HepG2 (cell line): ENCODE results near the gene C1orf21.

Source experiments
- AHDC1 ChIP-seq: sonication (generic); formaldehyde crosslinking; IDR thresholded peaks from 2 replicates; pipeline ENCODE4 v1.5.1; 2020; ENCODE audit warnings: mild to moderate bottlenecking, missing genetic modification reagents, borderline replicate concordance
- BRCA1 ChIP-seq: sonication (generic); formaldehyde crosslinking; IDR thresholded peaks from 2 replicates; pipeline ENCODE4 v1.4.0; 2020; ENCODE audit warnings: missing genetic modification reagents
- CTCF ChIP-seq: sonication (generic); formaldehyde crosslinking; IDR thresholded peaks from 2 replicates; pipeline ENCODE4 v1.5.0; 2020; ENCODE audit warnings: mild to moderate bottlenecking, missing genetic modification reagents, moderate library complexity
- GLMP ChIP-seq: sonication (generic); formaldehyde crosslinking; IDR thresholded peaks from 2 replicates; pipeline ENCODE4 v1.9.0; 2021; ENCODE audit warnings: missing genetic modification reagents, mild to moderate bottlenecking, borderline replicate concordance
- MEF2D ChIP-seq: sonication (generic); formaldehyde crosslinking; IDR thresholded peaks from 2 replicates; pipeline ENCODE4 v1.5.1; 2020; ENCODE audit warnings: mild to moderate bottlenecking, missing genetic modification reagents
- POLR2AphosphoS2 ChIP-seq: IDR thresholded peaks from 2 replicates; pipeline ENCODE4 v1.6.1; 2011; ENCODE audit warnings: low read depth, low read length, improper control_type of control experiment
- SALL2 ChIP-seq: sonication (generic); formaldehyde crosslinking; IDR thresholded peaks from 2 replicates; pipeline ENCODE4 v1.8.1; 2023; ENCODE audit warnings: mild to moderate bottlenecking, missing genetic modification reagents, inconsistent platforms
- ZBTB43 ChIP-seq: sonication (generic); formaldehyde crosslinking; conservative IDR thresholded peaks from 2 replicates; pipeline ENCODE4 v1.4.0; 2020; ENCODE audit warnings: missing genetic modification reagents
- ZFP90 ChIP-seq: sonication (generic); formaldehyde crosslinking; IDR thresholded peaks from 2 replicates; pipeline ENCODE4 v1.8.0; 2022; ENCODE audit warnings: missing genetic modification reagents, mild to moderate bottlenecking, inconsistent platforms, borderline replicate concordance
- ZNF879 ChIP-seq: sonication (generic); formaldehyde crosslinking; IDR thresholded peaks from 2 replicates; pipeline ENCODE4 v1.8.1; 2023; ENCODE audit warnings: missing genetic modification reagents
- TF ChIP-seq, protein P1 (sequence below): sonication (generic); formaldehyde crosslinking; IDR thresholded peaks from 2 replicates; pipeline ENCODE4 v1.8.1; 2023; ENCODE audit warnings: missing genetic modification reagents, inconsistent platforms, borderline replicate concordance

- TF ChIP-seq GLMP (CRISPR knock-in tag) = no peak
- TF ChIP-seq ZFP90 (CRISPR knock-in tag) = no peak
- no peak for TF ChIP-seq ZNF879 (CRISPR knock-in tag)
- no peak for TF ChIP-seq MEF2D
- TF ChIP-seq POLR2AphosphoS2 = no peak
- no peak for TF ChIP-seq AHDC1
- TF ChIP-seq, protein P1, sequence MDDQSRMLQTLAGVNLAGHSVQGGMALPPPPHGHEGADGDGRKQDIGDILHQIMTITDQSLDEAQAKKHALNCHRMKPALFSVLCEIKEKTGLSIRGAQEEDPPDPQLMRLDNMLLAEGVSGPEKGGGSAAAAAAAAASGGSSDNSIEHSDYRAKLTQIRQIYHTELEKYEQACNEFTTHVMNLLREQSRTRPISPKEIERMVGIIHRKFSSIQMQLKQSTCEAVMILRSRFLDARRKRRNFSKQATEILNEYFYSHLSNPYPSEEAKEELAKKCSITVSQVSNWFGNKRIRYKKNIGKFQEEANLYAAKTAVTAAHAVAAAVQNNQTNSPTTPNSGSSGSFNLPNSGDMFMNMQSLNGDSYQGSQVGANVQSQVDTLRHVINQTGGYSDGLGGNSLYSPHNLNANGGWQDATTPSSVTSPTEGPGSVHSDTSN (CRISPR knock-in tag) = no peak
- no peak for TF ChIP-seq SALL2 (CRISPR knock-in tag)
- no peak for TF ChIP-seq BRCA1 (CRISPR knock-in tag)
- TF ChIP-seq ZBTB43 (CRISPR knock-in tag) = no peak
- TF ChIP-seq CTCF (CRISPR knock-in tag) = no peak
Observed at GRCh38 chr1:184422490-184423233, 35.8 kb downstream of the C1orf21 start.
